LNCaP clone FGC (cell line): ENCODE results near the gene MYH9.
A peak's percentile ranks its signal among the peaks of the same experiment; 100 is the strongest.

Experiments used
- DNase-seq: peaks from one replicate; pipeline ENCODE4 v3.0.0-alpha.2; 2011; ENCODE audit warnings: low read depth
- H3K4me3 ChIP-seq: 2 replicates; pipeline ENCODE4 v1.5.1; 2011; ENCODE audit warnings: mild to moderate bottlenecking, low read depth, low read length, control low read depth
- TF ChIP-seq, protein P1 (sequence below): IDR thresholded peaks from 2 replicates; pipeline ENCODE4 v1.5.1; 2012; ENCODE audit warnings: mild to moderate bottlenecking; ENCODE audit not compliant: control insufficient read depth, insufficient read depth; ENCODE audit errors: extremely low read depth

The MYH9 gene

GRCh38 chr22:36330127-36330526 lies 57.6 kb downstream of the MYH9 start:
- H3K4me3 ChIP-seq = no peak overlapping the region
- TF ChIP-seq, protein P1, sequence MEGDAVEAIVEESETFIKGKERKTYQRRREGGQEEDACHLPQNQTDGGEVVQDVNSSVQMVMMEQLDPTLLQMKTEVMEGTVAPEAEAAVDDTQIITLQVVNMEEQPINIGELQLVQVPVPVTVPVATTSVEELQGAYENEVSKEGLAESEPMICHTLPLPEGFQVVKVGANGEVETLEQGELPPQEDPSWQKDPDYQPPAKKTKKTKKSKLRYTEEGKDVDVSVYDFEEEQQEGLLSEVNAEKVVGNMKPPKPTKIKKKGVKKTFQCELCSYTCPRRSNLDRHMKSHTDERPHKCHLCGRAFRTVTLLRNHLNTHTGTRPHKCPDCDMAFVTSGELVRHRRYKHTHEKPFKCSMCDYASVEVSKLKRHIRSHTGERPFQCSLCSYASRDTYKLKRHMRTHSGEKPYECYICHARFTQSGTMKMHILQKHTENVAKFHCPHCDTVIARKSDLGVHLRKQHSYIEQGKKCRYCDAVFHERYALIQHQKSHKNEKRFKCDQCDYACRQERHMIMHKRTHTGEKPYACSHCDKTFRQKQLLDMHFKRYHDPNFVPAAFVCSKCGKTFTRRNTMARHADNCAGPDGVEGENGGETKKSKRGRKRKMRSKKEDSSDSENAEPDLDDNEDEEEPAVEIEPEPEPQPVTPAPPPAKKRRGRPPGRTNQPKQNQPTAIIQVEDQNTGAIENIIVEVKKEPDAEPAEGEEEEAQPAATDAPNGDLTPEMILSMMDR = no peak
- no peak for DNase-seq

- DNase-seq = peak; percentile 85
- TF ChIP-seq, protein P1 = no peak
- no peak overlapping the region for H3K4me3 ChIP-seq
Observed at GRCh38 chr22:36329254-36330078, 58.3 kb downstream of the MYH9 start.

DNA sequence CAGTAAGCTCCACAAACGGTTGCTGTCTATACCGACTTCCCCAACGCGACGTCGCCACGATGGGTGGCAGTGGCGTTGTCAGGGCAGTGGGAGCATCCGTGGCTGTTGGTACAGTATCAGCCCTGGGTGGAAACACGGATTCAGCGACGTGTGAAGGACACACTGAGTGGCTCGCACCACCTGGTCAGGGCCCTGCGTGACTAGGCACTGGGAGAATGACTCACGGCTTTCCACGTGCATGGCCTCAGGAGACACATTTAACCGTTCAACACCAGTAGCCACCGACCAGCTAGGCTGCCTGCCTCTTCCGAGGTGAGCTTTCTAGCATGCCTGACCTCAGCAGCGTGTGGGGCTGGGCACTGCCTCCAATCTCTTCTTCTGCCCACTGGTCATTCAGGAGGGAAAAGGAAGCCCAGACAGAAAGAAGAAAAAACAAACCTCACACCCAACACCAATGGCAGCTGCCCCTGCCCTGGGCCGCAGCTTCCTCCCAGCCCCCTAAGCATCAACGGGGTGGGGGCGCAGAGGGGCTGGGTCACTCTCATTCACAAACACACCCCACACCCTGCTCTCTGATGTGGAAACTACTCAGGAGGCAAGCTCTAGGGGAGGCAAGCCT lies 59.0 kb downstream of the MYH9 start:
- no peak overlapping the region for H3K4me3 ChIP-seq
- TF ChIP-seq, protein P1 = no peak
- DNase-seq = no peak

- no peak for DNase-seq
- TF ChIP-seq, protein P1 = no peak
- H3K4me3 ChIP-seq = no peak overlapping the region
Observed at GRCh38 chr22:36327922-36328551, 59.7 kb downstream of the MYH9 start.

DNA sequence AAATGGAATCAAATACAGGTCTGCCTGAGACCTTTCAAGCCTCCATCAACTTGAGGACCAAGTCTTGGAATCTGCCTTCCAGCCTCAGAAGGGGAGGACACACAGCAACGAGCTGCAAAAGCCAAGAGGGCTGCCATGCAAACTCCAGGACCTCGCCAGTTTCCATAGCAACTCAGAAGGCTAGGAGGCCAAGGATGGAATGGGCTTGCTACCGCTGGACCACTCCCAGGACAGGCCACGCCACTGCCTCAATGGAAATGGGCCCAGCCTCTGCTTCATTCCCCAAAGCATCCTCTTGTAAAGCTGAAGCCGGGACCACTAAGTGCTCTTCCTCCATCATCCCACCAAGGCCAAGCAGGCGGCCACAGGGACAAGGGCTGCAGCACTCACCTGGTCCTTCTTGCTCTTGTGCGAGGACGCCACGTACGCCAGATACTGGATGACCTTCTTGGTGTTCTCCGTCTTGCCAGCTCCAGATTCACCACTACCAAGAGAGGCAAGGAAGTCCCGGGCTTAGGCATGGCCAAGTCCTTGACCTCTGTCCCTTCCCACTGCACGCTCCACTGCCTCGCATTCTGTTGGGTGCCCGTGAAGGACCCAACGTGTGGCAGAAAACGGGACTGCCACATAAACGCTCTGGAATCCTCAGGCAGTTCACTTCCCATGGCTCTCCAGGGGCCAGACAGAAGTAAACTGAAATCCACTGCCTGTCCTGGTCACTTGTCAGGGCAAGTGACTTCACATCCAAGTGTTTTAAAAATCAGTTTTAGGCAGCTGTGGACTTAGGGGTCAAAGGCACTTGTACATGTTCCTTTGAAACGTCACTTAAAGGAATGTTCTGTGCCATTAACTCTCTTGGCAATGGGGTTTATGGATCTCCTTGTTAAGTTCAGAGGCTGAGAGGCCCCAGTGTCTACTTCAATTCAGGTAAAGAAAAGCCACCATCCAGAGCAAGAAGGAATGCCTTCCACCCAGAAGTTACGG lies 61.3 kb downstream of the MYH9 start:
- H3K4me3 ChIP-seq = no peak overlapping the region
- DNase-seq = no peak
- TF ChIP-seq, protein P1 = no peak
